ENCODE measurements around the gene RPIA.

Gene RPIA

DNA sequence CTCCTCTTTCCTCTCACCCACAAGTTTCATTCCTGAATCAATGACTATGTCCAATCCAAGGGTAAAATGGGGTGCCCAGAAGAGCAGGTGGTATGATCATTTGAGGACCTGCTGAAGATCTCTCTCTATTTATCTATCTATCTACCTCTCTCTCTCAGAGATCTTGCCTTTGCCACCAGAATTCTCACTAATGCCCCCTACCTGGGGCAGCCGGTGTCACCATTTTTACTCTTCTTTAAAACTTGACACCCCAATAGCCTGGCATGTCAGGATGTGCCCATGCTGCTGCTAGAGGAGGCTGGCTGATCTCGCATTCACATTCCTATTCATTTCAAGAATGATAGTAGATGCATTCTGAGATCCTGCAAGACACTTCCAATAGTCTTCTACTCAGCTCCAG lies 24.3 kb upstream of the RPIA start:
- no peak overlapping the region for H3K9ac ChIP-seq (ENCODE audit: low read length)
- H3K27me3 ChIP-seq (ENCODE audit: control insufficient read depth, insufficient read depth, low read length), result no peaks in the 10 kb centered on the region
- H3K4me1 ChIP-seq (ENCODE audit: control insufficient read depth, insufficient read depth, low read length), result peaks cover 15% of the 10 kb centered on the region

DNA sequence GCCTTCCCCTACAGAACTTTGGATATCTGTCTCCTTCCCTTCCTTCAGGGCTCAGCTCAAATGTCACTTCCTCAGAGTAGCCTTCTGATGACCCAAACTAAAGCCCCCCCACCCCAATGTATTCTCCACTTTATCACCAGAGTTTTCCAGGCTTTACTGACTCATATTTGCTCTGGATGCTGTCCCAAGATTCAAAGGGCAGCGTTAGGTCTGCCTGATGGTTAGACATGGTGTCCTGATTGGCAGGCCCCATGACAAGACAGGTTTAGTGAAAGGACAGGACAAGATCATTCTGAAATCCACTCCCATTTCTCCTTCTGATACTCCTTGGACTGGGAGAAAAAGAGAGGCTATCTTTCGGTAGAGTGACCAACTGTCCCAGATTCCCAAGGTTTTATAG lies 22.6 kb upstream of the RPIA start:
- H3K27me3 ChIP-seq (ENCODE audit: control insufficient read depth, insufficient read depth, low read length), result no peaks in the 10 kb centered on the region
- no peaks in the 10 kb centered on the region for H3K36me3 ChIP-seq (ENCODE audit: control insufficient read depth, insufficient read depth, low read length)
- no peak overlapping the region for H3K9ac ChIP-seq (ENCODE audit: low read length)
- no peaks in the 10 kb centered on the region for H3K9me3 ChIP-seq (ENCODE audit: control insufficient read depth, low read length)
- H3K4me3 ChIP-seq (ENCODE audit: low read length), result no peak overlapping the region
- H3K4me1 ChIP-seq (ENCODE audit: control insufficient read depth, insufficient read depth, low read length), result peaks cover 15% of the 10 kb centered on the region

More for the DNA sequence above, 24.3 kb upstream of the RPIA start:
- Histone ChIP-seq H3K36me3 (ENCODE audit: control insufficient read depth, insufficient read depth, low read length) (no peaks in the 10 kb centered on the region), H3K9me3 (ENCODE audit: control insufficient read depth, low read length) (no peaks in the 10 kb centered on the region), H3K4me3 (ENCODE audit: low read length) (no peak overlapping the region)

DNA sequence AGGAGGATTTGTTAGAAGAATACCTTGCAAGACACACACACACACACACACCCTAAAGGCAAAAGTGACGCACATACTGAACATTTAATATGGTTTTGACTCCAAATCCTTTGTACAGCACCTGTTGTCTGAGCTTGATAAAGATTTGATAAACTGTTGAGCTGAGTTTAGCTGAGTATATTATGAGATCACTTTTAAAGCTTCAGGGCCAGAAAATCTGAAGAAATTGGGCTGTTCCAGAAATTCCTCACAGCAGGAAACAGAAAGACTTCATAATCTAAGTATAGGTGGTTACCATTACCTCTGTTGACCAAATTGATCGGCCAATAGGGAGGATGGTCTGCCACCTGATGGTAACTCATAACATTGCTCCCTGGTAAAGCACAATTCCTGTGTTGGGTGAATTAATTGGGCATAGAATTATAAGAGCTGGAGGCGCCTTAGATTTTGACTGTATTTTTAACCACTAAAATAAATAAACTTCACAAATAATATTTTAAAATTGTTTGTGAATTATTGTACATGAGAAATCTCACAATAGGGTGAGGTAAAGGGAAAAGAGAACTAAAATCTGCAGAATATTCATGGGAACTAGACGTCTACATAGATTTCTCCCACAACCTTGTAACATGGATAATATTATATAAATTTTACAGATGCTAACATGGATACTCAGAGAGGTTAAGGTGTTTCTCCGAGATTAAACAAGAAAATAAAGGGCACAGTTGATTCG lies 21.8 kb upstream of the RPIA start:
- no peaks in the 10 kb centered on the region for H3K9me3 ChIP-seq (ENCODE audit: control insufficient read depth, low read length)
- H3K4me1 ChIP-seq (ENCODE audit: control insufficient read depth, insufficient read depth, low read length), result peaks cover 15% of the 10 kb centered on the region
- H3K27me3 ChIP-seq (ENCODE audit: control insufficient read depth, insufficient read depth, low read length), result no peaks in the 10 kb centered on the region
- no peak overlapping the region for H3K4me3 ChIP-seq (ENCODE audit: low read length)
- no peak overlapping the region for H3K9ac ChIP-seq (ENCODE audit: low read length)
- H3K36me3 ChIP-seq (ENCODE audit: control insufficient read depth, insufficient read depth, low read length), result no peaks in the 10 kb centered on the region

DNA sequence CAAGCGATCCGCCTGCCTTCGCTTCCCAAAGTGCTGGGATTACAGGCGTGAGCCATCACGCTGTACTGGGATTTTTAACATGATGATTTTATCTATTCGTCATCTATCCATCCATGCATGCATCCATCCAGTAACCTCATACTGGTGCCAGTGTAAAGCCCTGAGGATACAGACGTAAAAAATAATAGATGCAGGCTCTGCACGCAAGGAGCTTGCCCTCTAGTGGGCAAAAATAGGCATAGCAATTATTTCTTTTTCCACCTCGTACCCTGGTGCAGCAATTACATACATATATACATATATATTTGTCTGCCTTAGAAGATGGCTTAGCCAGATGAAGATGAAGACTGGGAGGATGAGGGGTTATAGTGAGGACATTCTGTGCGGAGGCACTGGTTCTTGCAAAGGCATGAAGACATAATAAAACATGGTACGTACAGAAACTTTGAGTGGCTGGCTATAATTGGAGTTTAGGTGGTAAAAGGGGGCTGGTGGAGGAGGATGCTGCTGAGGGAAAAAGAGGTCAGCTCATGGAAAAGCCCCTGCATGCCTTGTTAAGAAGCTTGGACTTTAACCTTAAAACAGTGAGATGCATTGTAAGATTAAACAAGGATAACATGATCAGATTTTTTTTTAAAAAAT lies 19.6 kb upstream of the RPIA start:
- Histone ChIP-seq H3K27me3 (ENCODE audit: control insufficient read depth, insufficient read depth, low read length) (no peaks in the 10 kb centered on the region), H3K4me3 (ENCODE audit: low read length) (no peak overlapping the region), H3K4me1 (ENCODE audit: control insufficient read depth, insufficient read depth, low read length) (peaks cover 12% of the 10 kb centered on the region), H3K36me3 (ENCODE audit: control insufficient read depth, insufficient read depth, low read length) (no peaks in the 10 kb centered on the region), H3K9me3 (ENCODE audit: control insufficient read depth, low read length) (no peaks in the 10 kb centered on the region), H3K9ac (ENCODE audit: low read length) (no peak overlapping the region)

DNA sequence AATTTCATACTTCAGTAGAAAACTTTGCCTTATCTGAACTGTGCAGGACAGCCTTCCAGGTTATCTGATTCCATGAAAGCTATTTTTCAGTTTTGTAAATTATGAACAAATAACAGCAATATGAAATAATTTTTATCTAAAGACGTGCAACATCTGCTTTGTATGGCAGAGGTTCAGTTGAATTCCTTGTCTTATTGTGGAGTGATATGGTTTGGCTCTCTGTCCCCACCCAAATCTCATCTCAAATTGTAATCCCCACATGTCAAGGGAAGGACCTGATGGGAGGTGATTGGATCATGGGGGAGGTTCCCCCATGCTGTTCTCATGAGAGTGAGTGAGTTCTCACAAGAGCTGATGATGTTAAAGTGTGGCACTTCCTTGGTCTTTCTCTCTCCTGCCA lies 18.1 kb upstream of the RPIA start:
- no peak overlapping the region for H3K4me3 ChIP-seq (ENCODE audit: low read length)
- no peaks in the 10 kb centered on the region for H3K36me3 ChIP-seq (ENCODE audit: control insufficient read depth, insufficient read depth, low read length)
- H3K9ac ChIP-seq (ENCODE audit: low read length), result no peak overlapping the region
- H3K9me3 ChIP-seq (ENCODE audit: control insufficient read depth, low read length), result no peaks in the 10 kb centered on the region
- no peaks in the 10 kb centered on the region for H3K27me3 ChIP-seq (ENCODE audit: control insufficient read depth, insufficient read depth, low read length)
- H3K4me1 ChIP-seq (ENCODE audit: control insufficient read depth, insufficient read depth, low read length), result peaks cover 12% of the 10 kb centered on the region

DNA sequence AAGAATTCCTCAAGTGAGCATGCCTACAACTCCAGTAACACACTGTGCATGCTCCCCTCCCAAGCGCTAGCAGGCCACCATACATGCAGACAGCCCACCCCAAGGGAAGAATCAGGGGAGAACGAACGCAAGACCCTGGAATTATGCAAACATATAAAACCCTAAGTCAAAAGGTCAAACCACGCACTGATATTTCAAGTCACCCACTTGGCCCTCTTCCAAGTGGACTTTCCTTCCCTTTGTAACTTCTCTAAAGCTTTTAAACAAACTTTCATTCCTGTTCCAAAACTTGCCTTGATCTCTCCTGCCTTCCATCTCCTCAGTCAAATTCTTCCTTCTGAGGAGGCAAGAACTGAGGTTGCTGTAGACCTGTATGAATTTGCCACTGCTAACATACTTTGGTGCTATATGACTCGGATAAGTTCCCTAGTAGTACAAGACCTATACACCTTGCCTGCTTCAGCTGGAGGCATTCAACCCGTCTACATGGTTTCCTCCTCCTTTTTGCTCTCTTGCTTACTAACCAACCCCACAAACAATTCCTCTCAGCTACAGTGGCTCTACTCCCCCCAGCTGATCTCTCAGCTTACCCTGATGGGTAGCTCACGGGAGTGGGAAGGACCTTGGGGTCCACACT lies 11.1 kb upstream of the RPIA start:
- Histone ChIP-seq H3K27me3 (ENCODE audit: control insufficient read depth, insufficient read depth, low read length) (no peaks in the 10 kb centered on the region), H3K4me3 (ENCODE audit: low read length) (no peak overlapping the region), H3K9me3 (ENCODE audit: control insufficient read depth, low read length) (no peaks in the 10 kb centered on the region), H3K9ac (ENCODE audit: low read length) (no peak overlapping the region), H3K4me1 (ENCODE audit: control insufficient read depth, insufficient read depth, low read length) (no peaks in the 10 kb centered on the region), H3K36me3 (ENCODE audit: control insufficient read depth, insufficient read depth, low read length) (no peaks in the 10 kb centered on the region)

DNA sequence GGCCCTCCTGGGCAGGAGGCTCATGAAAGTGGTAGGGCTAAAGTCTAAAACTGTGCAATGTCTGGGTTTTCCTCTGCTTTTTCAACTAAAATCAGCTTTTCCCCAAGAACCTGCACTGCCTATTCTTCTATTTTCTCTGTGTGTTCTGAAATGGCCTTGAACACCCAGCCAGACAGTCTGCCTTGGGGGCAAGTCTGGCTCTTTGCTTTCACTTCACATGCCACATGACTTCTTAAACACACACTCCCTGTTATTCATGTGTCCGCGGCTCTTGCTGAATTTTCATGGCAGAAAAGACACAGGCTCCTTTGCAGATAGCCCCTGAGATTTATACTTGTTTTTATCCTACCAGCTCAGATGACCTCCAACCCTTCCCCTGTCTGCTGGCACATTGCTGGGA lies 10.6 kb upstream of the RPIA start:
- H3K36me3 ChIP-seq (ENCODE audit: control insufficient read depth, insufficient read depth, low read length), result no peaks in the 10 kb centered on the region

DNA sequence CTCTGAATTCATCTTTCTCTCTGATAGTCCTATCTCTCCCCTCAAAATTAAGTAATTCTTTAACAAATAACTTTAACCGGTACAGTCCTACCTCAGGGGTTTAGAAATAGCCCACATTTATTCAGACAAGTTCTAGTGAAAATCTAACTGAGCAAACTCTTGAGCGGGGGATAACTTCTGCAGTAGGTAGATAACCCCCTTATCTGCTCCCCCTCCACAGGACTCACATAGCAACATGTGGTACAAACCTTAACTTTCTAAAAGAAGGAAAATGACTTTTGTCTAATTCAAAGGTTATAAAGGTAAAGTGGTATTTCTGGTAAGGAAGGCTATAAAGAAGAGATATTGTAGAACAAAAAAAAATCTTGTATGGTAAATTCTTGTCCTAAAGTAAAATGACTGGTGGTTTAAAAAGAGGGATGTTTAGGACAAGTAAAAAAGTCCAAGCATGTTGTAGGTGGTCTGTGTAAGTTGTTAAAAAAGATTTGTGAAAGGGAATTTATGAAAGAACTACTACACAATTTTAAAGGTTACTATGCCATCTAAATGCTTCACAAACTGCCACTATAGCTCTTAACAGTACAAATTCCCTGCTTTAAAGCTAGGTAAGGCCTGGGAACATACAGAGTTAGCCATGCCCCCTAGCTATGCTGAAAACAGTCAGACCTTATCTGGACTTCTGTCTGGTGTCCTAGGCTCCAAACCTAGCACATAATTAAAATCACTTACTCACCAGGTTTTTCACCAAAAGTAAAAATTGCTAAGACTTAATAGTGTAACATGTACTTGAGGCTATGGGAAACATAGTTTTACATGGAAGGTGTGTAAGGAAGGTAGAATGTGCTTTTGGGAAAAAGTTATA lies 8.1 kb upstream of the RPIA start:
- no peaks in the 10 kb centered on the region for H3K27me3 ChIP-seq (ENCODE audit: control insufficient read depth, insufficient read depth, low read length)
- no peak overlapping the region for H3K4me3 ChIP-seq (ENCODE audit: low read length)
- no peaks in the 10 kb centered on the region for H3K36me3 ChIP-seq (ENCODE audit: control insufficient read depth, insufficient read depth, low read length)
- no peak overlapping the region for H3K9ac ChIP-seq (ENCODE audit: low read length)
- H3K4me1 ChIP-seq (ENCODE audit: control insufficient read depth, insufficient read depth, low read length), result peaks cover 12% of the 10 kb centered on the region
- H3K9me3 ChIP-seq (ENCODE audit: control insufficient read depth, low read length), result no peaks in the 10 kb centered on the region

More for the DNA sequence above, 10.6 kb upstream of the RPIA start:
- Histone ChIP-seq H3K4me3 (ENCODE audit: low read length) (no peak overlapping the region), H3K9me3 (ENCODE audit: control insufficient read depth, low read length) (no peaks in the 10 kb centered on the region), H3K27me3 (ENCODE audit: control insufficient read depth, insufficient read depth, low read length) (no peaks in the 10 kb centered on the region), H3K9ac (ENCODE audit: low read length) (no peak overlapping the region), H3K4me1 (ENCODE audit: control insufficient read depth, insufficient read depth, low read length) (peaks cover 1% of the 10 kb centered on the region)

DNA sequence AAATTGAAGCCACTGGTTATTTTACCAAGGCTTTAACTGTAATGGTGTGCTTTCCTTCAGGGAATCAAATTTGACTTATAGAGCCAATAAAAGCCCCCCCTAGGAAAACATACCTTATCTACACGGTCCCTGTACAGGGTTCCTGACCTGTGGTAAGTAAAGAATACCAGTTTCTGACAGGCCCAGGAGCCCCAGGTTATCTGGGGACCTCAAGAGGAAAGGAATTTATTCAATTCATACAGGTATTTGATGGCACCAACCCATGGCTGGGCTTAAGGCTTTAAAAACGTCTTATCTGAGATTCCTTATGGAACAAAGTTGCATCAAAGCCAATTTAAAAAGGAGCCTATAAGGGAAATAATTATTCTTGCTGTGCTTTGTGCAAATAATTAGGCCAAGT lies 7.0 kb upstream of the RPIA start:
- Histone ChIP-seq H3K4me3 (ENCODE audit: low read length) (no peak overlapping the region), H3K9ac (ENCODE audit: low read length) (no peak overlapping the region), H3K4me1 (ENCODE audit: control insufficient read depth, insufficient read depth, low read length) (peaks cover 12% of the 10 kb centered on the region), H3K27me3 (ENCODE audit: control insufficient read depth, insufficient read depth, low read length) (no peaks in the 10 kb centered on the region), H3K9me3 (ENCODE audit: control insufficient read depth, low read length) (no peaks in the 10 kb centered on the region), H3K36me3 (ENCODE audit: control insufficient read depth, insufficient read depth, low read length) (no peaks in the 10 kb centered on the region)

DNA sequence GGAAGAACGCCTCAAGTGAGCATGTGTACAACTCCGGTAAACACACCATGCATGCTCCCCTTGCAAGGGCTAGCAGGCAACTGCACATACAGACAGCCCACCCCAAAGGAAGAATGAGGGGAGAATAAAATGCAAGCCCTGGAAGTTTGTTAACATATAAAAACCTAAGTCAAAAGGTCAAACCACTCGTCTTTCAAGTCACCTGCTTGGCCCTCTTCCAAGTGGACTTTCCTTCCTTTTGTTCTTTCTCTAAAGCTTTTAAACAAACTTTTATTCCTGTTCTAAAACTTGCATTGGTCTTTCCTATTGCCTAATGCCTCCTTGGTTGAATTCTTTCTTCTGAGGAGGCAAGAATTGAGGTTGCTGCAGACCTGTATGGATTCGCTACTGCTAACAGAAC lies 5.2 kb upstream of the RPIA start:
- no peaks in the 10 kb centered on the region for H3K9me3 ChIP-seq (ENCODE audit: control insufficient read depth, low read length)
- H3K4me3 ChIP-seq (ENCODE audit: low read length), result no peak overlapping the region
- H3K9ac ChIP-seq (ENCODE audit: low read length), result no peak overlapping the region
- H3K4me1 ChIP-seq (ENCODE audit: control insufficient read depth, insufficient read depth, low read length), result peaks cover 18% of the 10 kb centered on the region
- H3K27me3 ChIP-seq (ENCODE audit: control insufficient read depth, insufficient read depth, low read length), result no peaks in the 10 kb centered on the region
- H3K36me3 ChIP-seq (ENCODE audit: control insufficient read depth, insufficient read depth, low read length), result no peaks in the 10 kb centered on the region

DNA sequence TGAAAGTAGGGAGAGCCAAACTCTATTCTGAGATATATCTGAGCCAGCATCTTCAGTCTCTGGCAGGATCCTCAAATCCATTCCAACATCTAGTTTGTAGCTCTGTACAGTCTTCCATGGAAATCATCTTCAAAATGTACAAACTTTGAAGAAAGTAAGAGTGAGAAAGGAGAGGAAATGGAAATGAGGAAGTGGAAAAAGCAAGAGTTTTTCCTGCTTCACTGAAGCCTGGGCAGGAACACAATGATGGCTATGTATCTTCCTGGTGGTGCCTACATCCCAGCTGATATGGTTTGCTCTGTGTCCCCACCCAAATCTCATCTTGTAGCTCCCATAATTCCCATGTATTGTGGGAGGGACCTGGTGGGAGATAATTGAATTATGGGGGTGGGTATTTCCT lies 4.1 kb upstream of the RPIA start:
- H3K4me3 ChIP-seq (ENCODE audit: low read length), result no peak overlapping the region
- no peak overlapping the region for H3K9ac ChIP-seq (ENCODE audit: low read length)
- no peaks in the 10 kb centered on the region for H3K9me3 ChIP-seq (ENCODE audit: control insufficient read depth, low read length)
- H3K4me1 ChIP-seq (ENCODE audit: control insufficient read depth, insufficient read depth, low read length), result peaks cover 18% of the 10 kb centered on the region
- no peaks in the 10 kb centered on the region for H3K27me3 ChIP-seq (ENCODE audit: control insufficient read depth, insufficient read depth, low read length)
- no peaks in the 10 kb centered on the region for H3K36me3 ChIP-seq (ENCODE audit: control insufficient read depth, insufficient read depth, low read length)
